Fibroblast of skin of left biceps (primary cell): ENCODE results near the gene CATSPER4.
A peak's percentile ranks its signal among the peaks of the same experiment; 100 is the strongest.

Experiments
- DNase-seq, 2 experiments: peaks; one replicate each; pipeline ENCODE4 v3.0.0-alpha.2; 2013; ENCODE audit warnings: low read depth in 2 of 2

CATSPER4 gene

DNA sequence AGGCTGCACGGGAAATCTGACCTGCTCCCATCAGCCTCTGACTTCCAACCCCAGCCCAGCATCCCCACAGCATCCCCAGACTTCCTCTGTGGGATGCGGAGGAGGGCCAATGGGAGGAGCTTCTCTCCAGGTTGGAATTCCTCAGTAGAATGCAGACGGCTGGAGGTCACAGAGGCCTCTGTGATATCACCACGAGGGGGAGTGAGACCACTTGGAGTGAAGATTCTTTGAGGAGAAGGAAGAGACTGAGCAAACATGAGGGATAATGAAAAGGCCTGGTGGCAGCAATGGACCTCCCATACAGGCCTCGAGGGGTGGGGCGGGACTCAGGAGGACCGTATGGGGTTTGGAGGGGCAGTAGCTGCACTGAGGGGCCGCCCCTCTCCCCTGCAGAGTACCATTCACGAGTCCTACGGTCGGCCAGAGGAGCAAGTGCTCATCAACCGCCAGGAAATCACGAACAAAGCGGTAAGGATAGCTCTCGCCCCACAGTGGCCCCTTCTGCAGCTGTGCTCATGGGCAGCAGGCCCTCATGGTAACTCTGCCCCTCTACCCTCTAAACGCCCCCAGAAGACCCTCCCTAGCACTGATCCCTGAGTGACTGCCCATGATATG is at the start of gene CATSPER4:
TSS of gene CATSPER4 (plus strand) at position 230 of the 615 bp plus-strand sequence. CDS start at position 256, 26 bp downstream.
- DNase-seq: no peak

DNA sequence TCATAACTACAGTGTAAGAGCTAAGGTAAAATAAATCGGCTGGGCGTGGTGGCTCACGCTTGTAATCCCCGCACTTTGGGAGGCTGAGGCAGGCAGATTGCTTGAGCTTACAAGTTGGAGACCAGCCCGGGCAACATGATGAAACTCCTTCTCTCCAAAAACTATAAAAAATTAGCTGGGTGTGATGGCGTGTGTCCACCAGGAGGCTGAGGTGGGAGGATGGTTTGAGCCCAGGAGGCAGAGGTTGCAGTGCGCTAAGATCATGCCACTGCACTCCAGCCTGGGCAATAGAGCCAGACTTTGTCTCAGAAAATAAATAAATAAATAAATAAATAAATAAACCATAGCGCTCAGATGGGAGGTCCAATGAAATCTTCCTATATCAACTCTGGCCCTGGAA is 48.2 kb upstream of the CATSPER4 start:
- DNase-seq: no peak

- DNase-seq: peak in 1 of 2 experiments; percentile 36
Measured at GRCh38 chr1:26145041-26145959, 45.1 kb upstream of the CATSPER4 start.

DNA sequence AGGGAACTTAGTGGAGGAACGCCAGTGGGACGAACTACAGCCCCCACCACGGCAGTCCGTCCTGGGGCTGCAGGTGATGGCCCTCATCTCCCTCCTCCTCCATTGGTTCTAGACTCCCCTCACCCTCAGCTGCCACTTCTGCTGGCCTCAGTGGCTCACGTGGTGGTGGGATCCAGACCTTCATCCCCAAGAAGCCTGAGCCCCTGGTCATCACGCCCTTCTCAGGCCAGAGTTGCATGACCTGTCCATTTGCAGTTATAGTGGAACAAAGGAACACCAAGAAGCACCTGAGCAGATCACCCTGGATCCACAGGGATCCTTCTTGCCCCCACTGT is 44.5 kb upstream of the CATSPER4 start:
- no peak for DNase-seq

GRCh38 chr1:26148887-26149286 is 41.5 kb upstream of the CATSPER4 start:
- DNase-seq: no peak

DNA sequence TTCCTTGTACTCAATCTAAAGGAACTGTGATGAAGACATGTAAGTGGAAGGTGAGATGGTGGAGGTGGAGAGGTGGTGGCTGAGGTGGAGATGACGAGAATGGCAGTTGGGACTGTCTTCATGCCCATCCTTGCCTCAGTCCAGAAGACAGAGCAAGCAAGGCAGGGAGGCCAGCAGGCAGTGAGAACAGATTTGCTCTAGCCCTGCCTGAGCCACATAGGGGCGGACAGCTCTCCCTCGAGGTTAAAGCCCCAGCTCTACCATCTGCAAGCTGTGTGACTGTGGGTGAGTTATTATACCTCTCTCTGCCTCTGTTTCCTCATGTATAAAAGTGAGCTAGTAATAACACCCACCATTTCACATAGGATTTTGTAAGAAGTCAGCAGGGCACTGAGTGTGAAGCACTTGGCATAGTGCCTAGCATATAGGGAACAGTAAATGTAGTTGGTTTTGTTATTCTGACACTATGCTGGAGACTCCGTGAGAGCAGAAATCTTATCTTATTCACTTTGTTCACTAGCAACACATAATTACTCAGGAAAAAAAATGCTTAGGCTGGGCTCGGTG is 36.4 kb upstream of the CATSPER4 start:
- no peak for DNase-seq

GRCh38 chr1:26154750-26155149 is 35.7 kb upstream of the CATSPER4 start:
- no peak for DNase-seq

DNA sequence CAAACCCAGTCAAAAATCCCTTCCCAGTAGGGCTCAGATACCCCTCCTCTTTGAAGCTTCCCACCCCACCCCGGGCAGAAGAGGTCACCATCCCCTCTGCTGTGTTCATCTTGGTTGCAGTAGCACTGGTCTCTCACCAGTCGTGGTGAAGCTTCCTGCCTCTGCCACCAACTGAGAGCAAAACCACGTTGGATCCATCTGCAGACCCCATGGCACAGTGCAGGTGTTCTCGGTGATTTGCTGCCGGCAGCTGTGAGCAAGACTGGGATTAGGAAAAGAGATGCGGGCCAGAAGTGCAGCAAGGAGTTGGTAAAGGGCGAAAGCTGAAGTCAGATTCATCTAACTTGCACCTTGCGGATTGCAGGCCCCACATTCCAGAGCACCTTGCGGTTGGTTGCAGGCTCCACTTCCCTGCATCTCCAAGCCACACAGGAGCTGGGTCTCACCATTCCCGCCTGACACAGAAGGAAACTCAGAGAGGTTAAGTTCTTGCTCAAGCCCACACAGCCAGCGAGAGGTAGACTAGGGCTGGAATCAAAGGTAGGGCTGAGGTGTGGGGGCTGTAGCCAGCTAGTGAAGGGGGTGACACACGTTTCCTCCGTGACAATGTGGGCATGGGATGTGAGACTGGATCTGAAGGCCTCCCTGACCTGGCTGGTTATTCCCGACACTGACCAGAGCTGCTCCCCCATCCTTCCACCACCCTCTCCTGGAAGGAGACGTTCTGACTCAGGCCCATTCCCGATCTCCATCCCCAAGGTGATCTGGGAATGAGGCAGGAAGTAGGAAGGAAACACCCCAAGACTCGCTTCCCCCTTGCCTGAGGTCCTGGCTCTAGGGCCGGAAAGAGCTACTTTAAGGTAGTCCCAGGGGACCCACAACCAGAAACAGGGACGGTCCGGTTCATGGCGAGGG is 34.8 kb upstream of the CATSPER4 start:
- no peak for DNase-seq

- no peak for DNase-seq
Measured at GRCh38 chr1:26156285-26157038, 33.9 kb upstream of the CATSPER4 start.

GRCh38 chr1:26158271-26158907 is 32.0 kb upstream of the CATSPER4 start:
- no peak for DNase-seq

- no peak for DNase-seq
Measured at GRCh38 chr1:26158908-26159742, 31.3 kb upstream of the CATSPER4 start, which contains the start of gene FAM110D. Gene FAM110D (plus strand): TSS chr1:26159079. CDS start chr1:26161292, 2,213 bp downstream.

GRCh38 chr1:26159743-26160039 is 30.7 kb upstream of the CATSPER4 start:
- DNase-seq: no peak

GRCh38 chr1:26160527-26161414 is 29.6 kb upstream of the CATSPER4 start:
- DNase-seq: no peak

- peak in 1 of 2 experiments; percentile 6 for DNase-seq
Measured at GRCh38 chr1:26161415-26162219, 28.8 kb upstream of the CATSPER4 start.

GRCh38 chr1:26162220-26162709 is 28.1 kb upstream of the CATSPER4 start:
- no peak for DNase-seq

GRCh38 chr1:26163684-26164035 is 26.7 kb upstream of the CATSPER4 start:
- no peak for DNase-seq

GRCh38 chr1:26164036-26164860 is 26.2 kb upstream of the CATSPER4 start:
- no peak for DNase-seq
